ENCODE results near the gene ARHGEF2. TPM values are rescaled to one million over a fixed set of nuclear protein-coding genes. Genes with fewer than 3 reads are reported as not detected.
A peak's percentile ranks its signal among the peaks of the same experiment; 100 is the strongest.
"Not testable (repeated sequence)": the region's sequence is repeated elsewhere in the genome, so short reads cannot be mapped to it uniquely, and the experiment has no call there.

ARHGEF2 gene
- total RNA-seq, 1 donor from 2014 or later = 199 TPM

DNA sequence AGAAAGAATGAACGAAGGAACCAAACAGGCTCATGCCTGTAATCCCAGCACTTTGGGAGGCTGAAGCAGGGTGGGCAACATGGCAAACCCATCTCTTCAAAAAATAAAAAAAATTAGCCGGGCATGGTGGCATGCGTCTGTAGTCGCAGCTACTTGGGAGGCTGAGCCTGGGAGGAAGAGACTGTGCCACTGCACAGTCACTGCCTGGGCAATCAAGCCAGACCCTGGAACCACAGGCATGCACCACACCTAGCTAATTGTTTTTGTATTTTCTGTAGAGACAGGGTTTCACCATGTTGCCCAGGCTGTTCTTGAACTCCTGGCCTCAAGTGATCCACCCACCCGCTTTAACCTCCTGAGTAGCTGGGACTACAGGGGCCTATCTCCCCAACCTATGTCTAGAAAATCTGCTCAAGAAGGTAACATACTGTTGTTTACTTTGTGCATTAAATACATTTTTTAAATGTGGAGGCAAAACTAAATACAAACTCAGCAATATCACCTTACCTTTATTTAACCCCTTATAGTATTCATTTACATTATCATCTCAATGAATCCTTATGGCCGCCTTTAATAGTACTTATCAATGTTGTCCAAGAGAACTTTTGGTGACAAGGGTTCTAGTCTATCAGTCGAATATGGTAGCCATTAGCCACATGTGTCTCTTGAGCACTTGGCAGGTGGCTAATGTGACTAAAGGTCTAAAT is 46.9 kb downstream of the ARHGEF2 start:
- Mint-ChIP-seq H3K27me3 (ENCODE audit: unreplicated experiment) (no peaks in the 10 kb centered on the region), H3K9me3 (ENCODE audit: unreplicated experiment) (no peaks in the 10 kb centered on the region), H3K36me3 (ENCODE audit: unreplicated experiment) (peaks cover 31% of the 10 kb centered on the region), H3K27ac (ENCODE audit: unreplicated experiment) (no peak overlapping the region), H3K4me1 (ENCODE audit: unreplicated experiment) (peaks cover 27% of the 10 kb centered on the region), H3K4me3 (ENCODE audit: unreplicated experiment) (peak overlapping the region; percentile 60)
- no peak for DNase-seq (ENCODE audit: extremely low spot score, unreplicated experiment)
- TF ChIP-seq CTCF (IDR thresholded peaks at IDR 0.05) = no peak

GRCh38 chr1:155930725-155931124 is 47.6 kb downstream of the ARHGEF2 start:
- H3K27ac Mint-ChIP-seq (ENCODE audit: unreplicated experiment); H3K9me3 Mint-ChIP-seq (ENCODE audit: unreplicated experiment); DNase-seq (ENCODE audit: extremely low spot score, unreplicated experiment); H3K27me3 Mint-ChIP-seq (ENCODE audit: unreplicated experiment): not testable (repeated sequence)
- Mint-ChIP-seq H3K36me3 (ENCODE audit: unreplicated experiment) (peaks cover 37% of the 10 kb centered on the region), H3K4me3 (ENCODE audit: unreplicated experiment) (peak overlapping the region; percentile 60), H3K4me1 (ENCODE audit: unreplicated experiment) (peaks cover 27% of the 10 kb centered on the region)

GRCh38 chr1:155929057-155929456 is 49.3 kb downstream of the ARHGEF2 start:
- TF ChIP-seq CTCF (IDR thresholded peaks at IDR 0.05) = no peak
- Mint-ChIP-seq H3K27me3 (ENCODE audit: unreplicated experiment) (no peaks in the 10 kb centered on the region), H3K27ac (ENCODE audit: unreplicated experiment) (no peak overlapping the region), H3K36me3 (ENCODE audit: unreplicated experiment) (peaks cover 43% of the 10 kb centered on the region), H3K4me3 (ENCODE audit: unreplicated experiment) (no peak overlapping the region), H3K9me3 (ENCODE audit: unreplicated experiment) (no peaks in the 10 kb centered on the region), H3K4me1 (ENCODE audit: unreplicated experiment) (peaks cover 27% of the 10 kb centered on the region)
- no peak for DNase-seq (ENCODE audit: extremely low spot score, unreplicated experiment)

- Mint-ChIP-seq H3K9me3 (ENCODE audit: unreplicated experiment) (no peaks in the 10 kb centered on the region), H3K36me3 (ENCODE audit: unreplicated experiment) (peaks cover 59% of the 10 kb centered on the region), H3K4me1 (ENCODE audit: unreplicated experiment) (peaks cover 3% of the 10 kb centered on the region), H3K4me3 (ENCODE audit: unreplicated experiment) (no peak overlapping the region), H3K27me3 (ENCODE audit: unreplicated experiment) (no peaks in the 10 kb centered on the region), H3K27ac (ENCODE audit: unreplicated experiment) (no peak overlapping the region)
- no peak for DNase-seq (ENCODE audit: extremely low spot score, unreplicated experiment)
- TF ChIP-seq CTCF (IDR thresholded peaks at IDR 0.05) = no peak
Observed at GRCh38 chr1:155925506-155925905, 52.8 kb downstream of the ARHGEF2 start.

DNA sequence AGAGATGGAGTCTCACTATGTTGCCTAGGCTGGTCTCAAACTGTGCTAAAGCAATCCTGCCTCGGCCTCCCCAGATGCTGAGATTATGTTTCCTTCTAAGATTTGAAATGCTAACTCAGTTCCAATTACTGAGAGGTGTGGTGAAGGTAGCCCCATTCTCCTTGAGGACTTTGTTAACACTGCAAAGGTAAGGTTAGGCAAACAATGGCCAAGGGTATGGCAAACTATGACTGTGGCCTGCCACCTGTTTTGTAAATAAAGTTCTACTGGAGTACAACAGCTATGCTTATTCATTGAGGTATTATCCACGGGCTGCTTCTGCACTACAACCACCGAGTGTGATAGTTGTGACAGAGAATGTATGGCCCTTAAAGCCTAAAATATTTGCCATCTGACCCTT is 57.6 kb downstream of the ARHGEF2 start:
- Mint-ChIP-seq H3K36me3 (ENCODE audit: unreplicated experiment) (peaks cover 51% of the 10 kb centered on the region), H3K9me3 (ENCODE audit: unreplicated experiment) (no peaks in the 10 kb centered on the region), H3K27ac (ENCODE audit: unreplicated experiment) (no peak overlapping the region), H3K27me3 (ENCODE audit: unreplicated experiment) (no peaks in the 10 kb centered on the region), H3K4me3 (ENCODE audit: unreplicated experiment) (no peak overlapping the region), H3K4me1 (ENCODE audit: unreplicated experiment) (no peaks in the 10 kb centered on the region)
- no peak for DNase-seq (ENCODE audit: extremely low spot score, unreplicated experiment)
- no peak for TF ChIP-seq CTCF (IDR thresholded peaks at IDR 0.05)

Data from osteocyte (in vitro differentiated cells).